WTC11 (cell line): Measurements from ENCODE around the gene PGM2. TPM values are rescaled to one million over a fixed set of nuclear protein-coding genes. Genes with fewer than 3 reads are reported as not detected.
"Not testable (repeated sequence)": the region's sequence is repeated elsewhere in the genome, so short reads cannot be mapped to it uniquely, and the experiment has no call there.

Experiments
- ATAC-seq: fragments of 200-7000 bp; cut with Tn5 transposase; 2 replicates; pipeline ENCODE4 v1.10.0; 2021; ENCODE audit warnings: mild to moderate bottlenecking, moderate library complexity
- CTCF ChIA-PET: fragments of 300-600 bp; sonication (Branson Sonifier 250); formaldehyde crosslinking; loops from one replicate; lab custom pipeline; 2021; ENCODE audit warnings: antibody characterized with exemption; lab: Charles Lee
- POLR2A ChIA-PET: fragments of 350-600 bp; sonication (Branson Sonifier 250); formaldehyde crosslinking; loops from one replicate; lab custom pipeline; 2021; ENCODE audit warnings: antibody characterized with exemption; lab: Charles Lee
- DNase-seq: peaks from one replicate; pipeline ENCODE4 v3.0.0; 2021; ENCODE audit warnings: low spot score
- H3K27ac Mint-ChIP-seq: 2 replicates; pipeline ENCODE4 v1.8.0; 2021; ENCODE audit warnings: mixed read lengths
- H3K27me3 Mint-ChIP-seq: 2 replicates; pipeline ENCODE4 v1.8.0; 2021; ENCODE audit warnings: low read depth, mild to moderate bottlenecking, moderate library complexity, mixed read lengths
- H3K36me3 Mint-ChIP-seq: 2 replicates; pipeline ENCODE4 v1.8.0; 2021; ENCODE audit warnings: mixed read lengths
- H3K4me1 Mint-ChIP-seq: 2 replicates; pipeline ENCODE4 v1.8.0; 2022; ENCODE audit warnings: mixed read lengths
- H3K4me3 Mint-ChIP-seq: 2 replicates; pipeline ENCODE4 v1.8.0; 2021; ENCODE audit warnings: mild to moderate bottlenecking, moderate library complexity, mixed read lengths
- H3K9me3 Mint-ChIP-seq: 2 replicates; pipeline ENCODE4 v1.8.0; 2021; ENCODE audit warnings: mixed read lengths
- AR ChIP-seq: fragments of 250-450 bp; sonication (Bioruptor Pico); IDR thresholded peaks from 2 replicates; pipeline ENCODE4 v1.9.0; 2021; ENCODE audit warnings: mild to moderate bottlenecking
- ATF2 ChIP-seq: sonication (generic); formaldehyde crosslinking; IDR thresholded peaks from 2 replicates; pipeline ENCODE4 v1.8.1; 2022; ENCODE audit warnings: low read depth, missing genetic modification reagents, borderline replicate concordance
- CDX4 ChIP-seq: fragments of 250-450 bp; sonication (Bioruptor Pico); IDR thresholded peaks from 2 replicates; pipeline ENCODE4 v1.9.0; 2021; ENCODE audit warnings: moderate library complexity, mild to moderate bottlenecking, inconsistent platforms, borderline replicate concordance
- CREM ChIP-seq: sonication (generic); formaldehyde crosslinking; IDR thresholded peaks from 2 replicates; pipeline ENCODE4 v1.8.1; 2022; ENCODE audit warnings: mild to moderate bottlenecking, missing genetic modification reagents, moderate library complexity
- IRF1 ChIP-seq: sonication (generic); formaldehyde crosslinking; IDR thresholded peaks from 2 replicates; pipeline ENCODE4 v1.8.0; 2023; ENCODE audit warnings: missing genetic modification reagents
- IRF2 ChIP-seq: sonication (generic); formaldehyde crosslinking; IDR thresholded peaks from 2 replicates; pipeline ENCODE4 v1.8.0; 2022; ENCODE audit warnings: low read depth, missing genetic modification reagents, borderline replicate concordance
- JAZF1 ChIP-seq: fragments of 250-450 bp; sonication (Bioruptor Pico); IDR thresholded peaks from 2 replicates; pipeline ENCODE4 v1.9.0; 2021; ENCODE audit warnings: moderate library complexity, mild to moderate bottlenecking, inconsistent platforms
- MAX ChIP-seq: sonication (generic); formaldehyde crosslinking; IDR thresholded peaks from 2 replicates; pipeline ENCODE4 v1.8.0; 2022; ENCODE audit warnings: mild to moderate bottlenecking, missing genetic modification reagents
- OVOL2 ChIP-seq: fragments of 250-450 bp; sonication (Bioruptor Pico); IDR thresholded peaks from 2 replicates; pipeline ENCODE4 v1.9.0; 2021; ENCODE audit warnings: mild to moderate bottlenecking, borderline replicate concordance
- SMAD3 ChIP-seq: sonication (generic); formaldehyde crosslinking; IDR thresholded peaks from 2 replicates; pipeline ENCODE4 v1.8.0; 2022; ENCODE audit warnings: missing genetic modification reagents, mild to moderate bottlenecking, borderline replicate concordance
- TCF7 ChIP-seq: sonication (generic); formaldehyde crosslinking; IDR thresholded peaks from 2 replicates; pipeline ENCODE4 v1.8.0; 2022; ENCODE audit warnings: mild to moderate bottlenecking, low read depth, missing genetic modification reagents, moderate library complexity
- total RNA-seq: library from RNA; stranded (reverse); gene quantifications from 3 replicates; pipeline ENCODE4 v1.2.3, GENCODE V29; 2021
- TF ChIP-seq, protein P1 (sequence below): sonication (generic); formaldehyde crosslinking; IDR thresholded peaks from 2 replicates; pipeline ENCODE4 v1.8.1; 2022; ENCODE audit warnings: low read depth, mild to moderate bottlenecking, moderate library complexity, missing genetic modification reagents, borderline replicate concordance
- TF ChIP-seq, protein P2 (sequence below): sonication (generic); formaldehyde crosslinking; IDR thresholded peaks from 2 replicates; pipeline ENCODE4 v1.8.1; 2023; ENCODE audit warnings: mild to moderate bottlenecking, moderate library complexity, missing genetic modification reagents

PGM2 gene
- total RNA-seq, 1 experiment from 2014 or later: 31.4 TPM

- ATAC-seq (no peak), DNase-seq (no peak)
- Mint-ChIP-seq H3K27ac (no peak overlapping the region), H3K4me3 (no peak overlapping the region), H3K4me1 (peaks cover 11% of the 10 kb centered on the region), H3K36me3 (peaks cover 5% of the 10 kb centered on the region), H3K9me3 (peaks cover 20% of the 10 kb centered on the region), H3K27me3 (no peaks in the 10 kb centered on the region; the same call in 1 of the 2 replicates)
- POLR2A ChIA-PET: interaction anchor here (0.6 kb wide), 1 partner anchor 144 kb away, joined by 3 read pairs; no protein-coding TSS in a partner anchor
- TF ChIP-seq ATF2: no peak
- TF ChIP-seq MAX (CRISPR knock-in tag): no peak
- no peak for TF ChIP-seq CDX4 (CRISPR knock-in tag)
- no peak for TF ChIP-seq TCF7 (CRISPR knock-in tag)
- TF ChIP-seq IRF2 (CRISPR knock-in tag): no peak
- no peak for TF ChIP-seq SMAD3 (CRISPR knock-in tag)
- TF ChIP-seq AR: no peak
- TF ChIP-seq, protein P1, sequence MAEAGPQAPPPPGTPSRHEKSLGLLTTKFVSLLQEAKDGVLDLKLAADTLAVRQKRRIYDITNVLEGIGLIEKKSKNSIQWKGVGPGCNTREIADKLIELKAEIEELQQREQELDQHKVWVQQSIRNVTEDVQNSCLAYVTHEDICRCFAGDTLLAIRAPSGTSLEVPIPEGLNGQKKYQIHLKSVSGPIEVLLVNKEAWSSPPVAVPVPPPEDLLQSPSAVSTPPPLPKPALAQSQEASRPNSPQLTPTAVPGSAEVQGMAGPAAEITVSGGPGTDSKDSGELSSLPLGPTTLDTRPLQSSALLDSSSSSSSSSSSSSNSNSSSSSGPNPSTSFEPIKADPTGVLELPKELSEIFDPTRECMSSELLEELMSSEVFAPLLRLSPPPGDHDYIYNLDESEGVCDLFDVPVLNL (CRISPR knock-in tag): no peak
- no peak for TF ChIP-seq CREM (CRISPR knock-in tag)
- TF ChIP-seq IRF1 (CRISPR knock-in tag): no peak
- TF ChIP-seq, protein P2, sequence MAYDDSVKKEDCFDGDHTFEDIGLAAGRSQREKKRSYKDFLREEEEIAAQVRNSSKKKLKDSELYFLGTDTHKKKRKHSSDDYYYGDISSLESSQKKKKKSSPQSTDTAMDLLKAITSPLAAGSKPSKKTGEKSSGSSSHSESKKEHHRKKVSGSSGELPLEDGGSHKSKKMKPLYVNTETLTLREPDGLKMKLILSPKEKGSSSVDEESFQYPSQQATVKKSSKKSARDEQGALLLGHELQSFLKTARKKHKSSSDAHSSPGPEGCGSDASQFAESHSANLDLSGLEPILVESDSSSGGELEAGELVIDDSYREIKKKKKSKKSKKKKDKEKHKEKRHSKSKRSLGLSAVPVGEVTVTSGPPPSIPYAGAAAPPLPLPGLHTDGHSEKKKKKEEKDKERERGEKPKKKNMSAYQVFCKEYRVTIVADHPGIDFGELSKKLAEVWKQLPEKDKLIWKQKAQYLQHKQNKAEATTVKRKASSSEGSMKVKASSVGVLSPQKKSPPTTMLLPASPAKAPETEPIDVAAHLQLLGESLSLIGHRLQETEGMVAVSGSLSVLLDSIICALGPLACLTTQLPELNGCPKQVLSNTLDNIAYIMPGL (CRISPR knock-in tag): no peak
- TF ChIP-seq OVOL2 (CRISPR knock-in tag): no peak
- no peak for TF ChIP-seq JAZF1 (CRISPR knock-in tag)
- CTCF ChIA-PET: no interaction called here
Observed at GRCh38 chr4:37818752-37819151, 7.7 kb upstream of the PGM2 start.

DNA sequence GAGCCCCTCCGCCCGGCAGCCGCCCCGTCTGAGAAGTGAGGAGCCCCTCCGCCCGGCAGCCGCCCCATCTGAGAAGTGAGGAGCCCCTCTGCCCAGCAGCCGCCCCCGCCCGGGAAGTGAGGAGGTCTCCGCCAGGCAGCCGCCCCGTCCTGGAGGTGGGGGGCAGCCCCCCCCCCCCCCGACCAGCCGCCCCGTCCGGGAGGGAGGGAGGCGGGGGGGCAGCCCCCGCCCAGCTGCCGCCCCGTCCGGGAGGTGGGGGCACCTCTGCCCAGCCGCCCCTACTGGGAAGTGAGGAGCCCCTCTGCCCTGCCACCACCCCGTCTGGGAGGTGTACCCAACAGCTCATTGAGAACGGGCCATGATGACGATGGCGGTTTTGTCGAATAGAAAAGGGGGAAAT is 6.0 kb upstream of the PGM2 start:
- CTCF ChIA-PET: interaction anchor here (0.7 kb wide), 1 partner anchor 65 kb away, joined by 3 read pairs; no protein-coding TSS in a partner anchor

More for the DNA sequence above, 6.0 kb upstream of the PGM2 start:
- H3K27me3 Mint-ChIP-seq, H3K9me3 Mint-ChIP-seq, H3K4me3 Mint-ChIP-seq, DNase-seq, H3K27ac Mint-ChIP-seq, H3K36me3 Mint-ChIP-seq, POLR2A ChIA-PET, ATAC-seq: not testable (repeated sequence)
- H3K4me1 Mint-ChIP-seq: peaks cover 16% of the 10 kb centered on the region
